GM21423 (cell line): ENCODE data around the gene GATA5.

Source experiments
- ATAC-seq: cut with Tn5 transposase; IDR thresholded peaks from one replicate; pipeline ENCODE4 v1.9.1; 2021; ENCODE audit warnings: mild to moderate bottlenecking, moderate library complexity; ENCODE audit not compliant: unreplicated experiment

Gene GATA5

DNA sequence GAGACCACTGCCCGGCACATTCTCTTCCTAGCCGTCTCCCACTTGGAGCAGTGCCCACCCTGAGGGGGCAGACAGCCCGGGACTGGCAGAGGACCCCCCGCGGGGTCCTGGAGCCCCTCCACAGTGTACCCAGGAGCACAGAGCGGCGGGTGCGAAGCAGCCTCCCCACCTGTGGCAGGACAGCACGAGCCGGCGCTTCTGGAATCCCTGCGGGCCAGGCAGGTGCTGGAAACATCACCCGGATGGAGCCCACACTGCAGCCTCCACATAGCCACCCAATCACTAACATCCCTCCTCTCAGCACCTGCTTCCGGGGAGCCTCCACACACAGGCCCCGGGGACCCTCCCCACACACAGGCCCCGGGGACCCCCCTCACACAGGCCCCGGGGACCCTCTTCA lies 18.7 kb downstream of the GATA5 start:
- no peak for ATAC-seq

DNA sequence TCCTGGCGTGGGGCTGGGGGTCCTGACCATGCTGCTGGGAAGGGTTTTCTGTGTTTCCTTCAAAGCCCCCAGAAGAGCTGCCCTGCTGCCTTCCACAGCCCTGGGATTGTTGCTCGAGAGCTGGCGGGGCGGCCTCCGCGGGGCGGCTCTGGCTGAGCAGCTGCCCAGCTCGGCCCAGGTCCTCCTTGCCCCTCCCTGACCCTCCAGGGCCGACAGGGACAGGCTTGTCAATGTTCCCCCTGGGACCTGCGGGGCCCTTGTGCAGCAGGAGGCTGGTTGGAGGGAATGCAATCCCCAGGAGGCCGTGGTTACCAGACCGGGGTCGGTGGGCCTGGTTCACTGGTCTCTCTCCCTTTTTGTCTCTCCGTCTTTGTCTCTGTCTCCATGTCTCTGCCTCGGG lies 19.9 kb downstream of the GATA5 start:
- ATAC-seq: no peak

DNA sequence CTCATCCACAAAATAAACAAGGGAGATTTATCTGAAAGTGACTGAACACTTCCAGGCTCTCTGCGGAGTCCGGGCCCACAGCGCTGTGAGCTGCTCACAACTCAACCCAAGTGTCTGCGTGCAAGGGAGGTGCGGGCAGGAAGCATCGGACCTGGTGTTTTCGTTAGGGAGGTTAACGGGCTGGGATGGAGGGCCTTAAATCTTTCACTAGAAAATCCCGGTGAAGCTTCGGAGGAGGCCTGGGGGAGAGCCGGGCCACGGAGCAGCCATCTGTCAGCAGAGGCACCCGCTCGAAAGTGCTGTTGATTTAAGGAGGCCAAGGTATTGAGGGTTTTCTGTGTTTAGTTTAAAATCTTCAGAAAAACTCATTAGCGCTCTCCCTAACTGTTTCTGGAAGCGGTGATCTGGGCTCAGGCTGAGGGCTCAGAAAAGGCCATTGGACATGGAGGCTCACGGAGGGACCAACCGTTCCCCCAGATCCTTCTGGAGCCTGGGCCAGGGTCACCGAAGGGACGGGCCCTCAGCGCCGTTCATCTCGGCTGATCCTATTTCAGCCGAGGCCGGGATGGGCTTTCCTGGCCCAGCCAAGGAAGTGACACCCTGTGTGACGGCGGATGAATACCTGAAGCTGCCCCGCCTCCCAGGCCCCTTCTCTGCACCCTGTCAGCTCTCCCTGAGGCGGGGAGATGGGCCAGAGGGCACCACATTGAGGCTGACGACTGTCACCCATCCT lies 20.7 kb downstream of the GATA5 start:
- ATAC-seq: no peak

DNA sequence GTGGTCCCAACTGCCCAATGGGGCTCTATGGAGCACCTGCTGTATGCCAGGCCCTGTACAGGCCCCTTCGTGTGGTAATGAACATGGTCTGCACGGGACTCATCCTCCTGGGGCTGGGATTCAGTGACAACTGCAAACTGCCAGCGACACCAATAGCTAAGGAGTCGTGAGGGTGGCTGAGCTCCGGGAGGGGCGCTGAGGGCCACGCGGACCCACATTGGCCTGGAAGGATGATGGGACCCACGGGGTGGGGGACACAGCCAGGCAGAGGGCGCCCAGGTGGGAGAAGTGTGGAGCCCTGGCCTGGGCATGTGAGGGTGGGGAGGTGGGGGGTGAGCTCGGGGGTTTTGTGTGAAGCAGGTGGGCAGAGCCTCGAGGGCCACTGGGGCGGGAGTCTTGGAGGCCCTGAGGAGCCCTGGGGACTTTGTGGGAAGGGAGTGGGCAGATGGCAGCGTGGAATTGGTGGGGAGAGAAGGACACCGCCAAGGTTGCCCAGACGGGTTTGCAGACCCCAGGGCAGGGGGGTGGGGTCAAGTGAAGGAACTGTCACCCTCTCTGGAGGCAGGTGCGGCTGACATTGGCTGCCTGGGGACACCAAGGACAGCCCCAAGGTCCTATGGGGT lies 22.5 kb downstream of the GATA5 start:
- no peak for ATAC-seq

DNA sequence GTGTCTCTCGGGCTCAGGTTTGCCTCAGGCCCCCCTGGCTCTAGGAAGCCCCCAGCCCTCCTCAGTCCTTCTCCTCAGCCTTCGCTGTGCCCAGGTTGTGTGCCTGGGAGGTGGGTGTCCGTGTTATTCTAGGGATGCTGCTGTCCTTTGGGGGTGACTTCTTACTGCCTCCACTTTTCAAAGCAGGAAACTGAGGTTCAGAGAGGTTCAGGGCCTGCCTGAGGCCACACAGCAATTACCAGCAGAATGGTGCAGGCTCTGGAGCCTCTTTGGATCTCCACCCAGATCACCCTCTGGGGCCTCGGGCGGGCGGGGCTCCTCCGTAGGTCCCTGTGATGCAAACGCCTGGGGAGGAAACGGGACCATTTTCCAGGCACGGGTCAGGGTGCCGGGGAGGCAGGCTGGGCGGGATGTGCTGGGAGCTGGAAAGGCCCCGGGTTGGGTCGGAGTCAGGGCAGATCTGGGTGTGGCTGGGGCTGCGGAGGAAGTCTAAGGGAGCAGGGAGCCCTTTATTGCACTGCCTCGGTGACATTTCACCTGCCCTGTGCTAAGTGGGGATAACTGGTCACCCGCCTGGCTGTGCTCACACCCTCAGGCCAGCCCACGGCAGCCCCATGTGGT lies 23.2 kb downstream of the GATA5 start:
- no peak for ATAC-seq

DNA sequence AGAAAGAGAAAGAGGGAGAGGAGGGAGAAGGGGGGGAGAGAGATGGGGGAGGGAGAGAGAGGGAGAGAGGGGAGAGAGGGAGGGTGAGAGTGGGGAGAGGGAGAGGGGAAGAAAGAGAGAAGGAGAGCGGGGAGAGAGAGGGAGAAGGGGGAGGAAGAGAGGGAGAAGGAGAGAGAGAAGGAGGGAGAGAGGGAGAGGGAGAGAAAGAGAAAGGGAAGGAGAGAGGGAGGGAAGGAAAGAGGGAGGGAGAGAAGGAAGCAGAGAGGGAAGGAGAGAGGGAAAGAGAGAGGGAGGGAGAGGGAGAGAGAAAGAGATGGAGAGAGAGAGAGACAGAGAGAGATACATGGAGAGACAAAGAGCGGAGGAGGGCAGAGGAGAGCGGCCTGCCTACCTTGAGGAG lies 23.8 kb downstream of the GATA5 start:
- ATAC-seq: no peak

DNA sequence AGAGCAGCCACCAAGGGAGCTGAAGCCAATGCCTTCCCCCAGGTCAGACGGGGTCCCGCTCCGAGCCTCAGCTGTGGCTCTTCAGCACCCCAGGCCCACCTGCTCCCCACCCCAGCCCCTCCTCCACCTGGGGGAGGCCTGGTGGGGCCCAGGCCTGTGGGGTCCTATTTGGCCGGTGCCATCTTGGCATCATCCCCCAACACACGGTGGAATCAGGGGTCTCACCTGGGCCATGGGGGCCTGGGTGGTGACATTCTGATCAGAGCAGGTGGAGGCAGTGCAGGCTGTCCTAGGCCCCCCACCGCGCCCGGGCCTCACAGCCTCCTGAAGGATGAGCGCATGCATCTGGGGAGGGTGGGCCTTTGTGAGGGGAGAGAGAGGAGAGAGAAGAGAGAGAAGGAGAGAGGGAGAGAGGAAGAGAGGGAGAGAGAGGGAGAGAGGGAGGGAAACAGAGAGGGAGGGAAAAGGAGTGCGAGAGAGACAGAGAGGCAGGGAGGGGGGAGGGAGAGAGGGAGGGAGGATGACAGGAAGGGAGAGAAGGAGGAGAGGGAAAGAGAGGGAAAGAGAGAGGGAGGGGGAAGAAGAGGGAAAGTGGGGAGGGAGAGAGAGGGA lies 24.5 kb downstream of the GATA5 start:
- no peak for ATAC-seq

DNA sequence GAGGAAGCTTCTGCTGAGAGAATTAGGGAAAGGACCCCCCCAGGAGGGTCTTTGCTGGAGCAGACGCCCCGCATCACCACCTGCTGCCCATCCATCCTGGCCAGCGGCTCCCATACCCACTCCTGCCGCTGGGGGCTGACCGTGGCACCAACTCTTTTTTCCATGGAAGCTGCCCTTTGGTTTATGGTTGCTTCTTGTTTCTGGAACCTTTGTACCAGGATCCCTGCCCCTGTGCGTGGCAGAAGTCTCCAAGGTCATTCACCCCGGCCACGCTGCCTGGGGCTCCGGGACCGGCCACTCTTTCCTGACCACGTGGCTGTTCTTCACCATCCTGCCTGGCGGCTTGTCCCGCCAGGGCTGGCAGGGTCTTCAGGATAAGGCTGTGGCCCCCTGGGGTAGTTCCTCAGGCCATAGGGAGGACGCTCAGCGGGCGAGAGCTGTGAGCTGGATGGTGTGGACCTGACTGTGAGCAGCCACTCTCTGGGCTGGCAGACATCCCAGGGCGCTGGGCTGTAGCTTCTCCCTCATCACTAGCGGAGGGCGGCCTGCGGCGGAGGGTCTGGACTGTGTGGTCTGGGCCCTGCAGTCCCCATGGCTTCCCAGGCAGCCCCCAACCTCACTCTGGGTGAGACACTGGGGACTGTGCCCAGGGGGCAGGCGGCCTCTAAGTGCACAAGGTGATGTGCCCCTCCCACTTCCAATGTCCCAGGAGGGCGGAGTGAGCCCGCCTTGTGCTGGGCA lies 25.7 kb downstream of the GATA5 start:
- ATAC-seq: no peak

DNA sequence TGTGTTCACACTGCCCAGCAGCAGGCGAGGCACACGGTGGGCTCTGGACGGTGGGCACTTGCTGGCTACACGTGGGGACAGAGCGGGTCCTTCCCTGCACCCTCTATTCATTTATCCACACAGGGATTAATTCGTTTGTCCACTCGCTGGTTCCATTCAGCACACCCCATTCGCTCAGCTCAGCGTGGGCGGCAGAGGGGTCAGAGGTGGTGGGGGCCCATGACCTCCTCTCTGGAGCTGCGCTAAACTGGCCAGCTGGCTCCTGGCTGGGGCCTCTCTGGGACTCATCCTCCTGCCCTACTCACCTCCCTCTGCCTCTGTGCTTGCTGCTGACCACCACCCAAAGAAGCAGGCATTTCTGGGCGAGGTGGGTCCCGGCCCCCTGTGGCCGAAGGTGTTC lies 27.0 kb downstream of the GATA5 start:
- no peak for ATAC-seq

DNA sequence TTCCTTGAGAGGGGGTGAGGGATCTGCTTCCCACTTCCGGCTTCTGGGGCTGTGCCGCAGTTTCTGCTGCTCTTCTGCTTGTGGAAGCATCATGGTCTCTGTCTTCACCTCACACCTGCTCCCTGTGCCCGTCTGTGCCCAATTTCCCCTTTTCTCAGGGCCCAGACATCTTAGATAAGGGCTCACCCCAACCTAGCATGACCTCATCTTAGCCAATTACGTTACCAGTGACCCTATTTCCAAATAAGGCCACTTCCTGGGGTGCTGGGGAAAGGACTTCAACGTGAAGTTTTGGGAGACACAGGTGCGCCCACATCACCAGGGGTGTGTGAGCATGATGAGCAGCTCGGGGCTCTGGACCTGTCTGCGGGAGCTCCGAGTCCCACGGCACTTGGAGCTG lies 27.8 kb downstream of the GATA5 start:
- ATAC-seq: no peak

DNA sequence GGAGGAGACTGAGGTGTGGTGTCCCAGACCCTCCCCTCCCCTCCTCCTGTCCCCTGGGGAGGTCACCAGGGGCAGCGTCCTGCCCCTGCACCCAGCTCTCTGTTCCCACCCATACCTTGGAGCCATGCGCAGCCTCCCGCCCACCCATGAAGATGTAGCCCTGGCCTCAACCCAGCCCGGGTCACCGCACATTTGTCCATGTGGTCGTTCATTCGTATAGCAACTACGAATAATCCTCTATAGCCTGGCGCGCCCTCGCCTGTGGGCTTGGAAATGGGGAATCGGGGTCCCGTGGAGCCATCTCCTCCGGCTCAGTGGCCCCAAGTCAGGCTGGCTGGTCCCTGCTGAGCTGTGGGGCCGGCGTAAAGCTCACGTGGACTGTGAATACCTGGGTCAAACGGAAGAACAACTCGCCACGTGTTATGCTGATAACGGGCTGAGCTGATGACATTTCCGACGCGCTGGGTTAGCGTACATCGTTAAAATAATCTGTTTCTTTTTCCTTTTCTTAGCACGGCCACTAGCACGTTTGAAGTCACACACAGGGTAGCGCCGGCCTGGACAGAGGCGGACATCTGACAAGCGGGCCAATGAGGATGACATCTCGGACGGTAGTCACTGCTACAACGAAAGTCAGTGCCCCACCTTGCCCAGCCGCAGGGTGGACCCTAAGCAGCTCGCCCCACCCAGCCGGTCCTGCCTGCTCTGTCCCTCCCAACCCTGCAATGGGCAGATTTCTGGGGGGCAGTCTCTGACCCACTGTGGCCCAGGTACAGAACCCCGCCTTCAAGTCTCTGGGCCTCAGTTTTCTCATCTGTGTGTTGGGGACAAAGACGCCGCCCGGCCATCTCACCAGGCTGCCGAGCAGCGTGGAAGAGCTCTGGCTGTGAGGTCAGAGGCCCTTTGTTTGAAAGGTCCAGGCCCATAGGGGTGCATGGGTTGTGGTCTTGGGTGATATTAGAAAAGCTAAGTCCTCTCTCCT lies 28.6 kb downstream of the GATA5 start:
- ATAC-seq: no peak

DNA sequence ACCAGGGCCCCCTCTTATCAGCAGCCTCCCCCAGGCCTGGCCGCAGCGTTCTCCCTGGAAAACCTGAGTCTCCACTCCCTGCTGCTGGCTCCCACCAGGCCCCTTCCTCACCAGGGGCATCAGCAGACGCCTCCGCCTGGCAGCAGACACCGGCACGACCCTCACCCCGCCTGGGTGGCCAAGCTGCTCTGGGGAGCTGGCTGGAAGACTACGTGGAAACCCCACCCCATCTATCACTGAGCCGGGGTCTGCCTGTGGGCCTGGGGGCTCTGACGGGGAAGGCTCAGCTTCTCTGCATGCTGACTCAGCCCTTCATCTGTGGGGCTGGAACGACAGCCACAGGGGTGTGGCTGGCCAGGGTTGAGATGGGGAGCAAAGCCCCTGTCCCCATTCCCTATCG lies 29.3 kb downstream of the GATA5 start:
- no peak for ATAC-seq

DNA sequence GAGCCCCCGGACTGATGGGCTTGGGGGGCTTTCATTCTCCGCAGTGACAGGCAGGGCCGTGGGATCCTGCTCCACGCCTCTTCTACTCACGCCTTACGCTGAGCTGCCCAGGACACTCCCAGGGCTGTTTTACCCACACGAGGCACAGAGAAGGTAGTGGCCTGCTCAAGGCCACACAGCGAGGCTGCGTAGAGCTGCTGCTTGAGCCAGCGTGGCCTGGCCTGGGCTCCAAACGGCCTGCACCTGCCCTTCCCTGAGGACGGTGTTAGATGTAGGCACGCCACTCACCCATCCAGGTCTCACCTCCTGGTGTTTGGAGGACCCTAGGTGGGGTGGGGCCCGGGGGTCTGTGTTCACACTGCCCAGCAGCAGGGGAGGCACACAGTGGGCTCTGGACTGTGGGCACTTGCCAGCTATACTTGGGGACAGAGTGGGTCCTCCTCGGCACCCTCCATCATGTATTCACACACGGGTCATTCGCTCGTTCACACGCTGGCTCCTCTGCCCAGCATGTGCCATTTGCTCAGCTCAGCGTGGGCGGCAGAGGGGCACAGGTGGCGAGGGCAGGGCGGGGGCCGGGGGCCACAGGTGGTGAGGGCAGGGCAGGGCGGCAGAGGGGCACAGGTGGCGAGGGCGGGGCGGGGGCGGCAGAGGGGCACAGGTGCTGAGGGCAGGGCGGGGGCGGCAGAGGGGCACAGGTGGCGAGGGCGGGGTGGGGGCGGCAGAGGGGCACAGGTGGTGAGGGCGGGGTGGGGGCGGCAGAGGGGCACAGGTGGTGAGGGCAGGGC lies 30.0 kb downstream of the GATA5 start:
- ATAC-seq: no peak

DNA sequence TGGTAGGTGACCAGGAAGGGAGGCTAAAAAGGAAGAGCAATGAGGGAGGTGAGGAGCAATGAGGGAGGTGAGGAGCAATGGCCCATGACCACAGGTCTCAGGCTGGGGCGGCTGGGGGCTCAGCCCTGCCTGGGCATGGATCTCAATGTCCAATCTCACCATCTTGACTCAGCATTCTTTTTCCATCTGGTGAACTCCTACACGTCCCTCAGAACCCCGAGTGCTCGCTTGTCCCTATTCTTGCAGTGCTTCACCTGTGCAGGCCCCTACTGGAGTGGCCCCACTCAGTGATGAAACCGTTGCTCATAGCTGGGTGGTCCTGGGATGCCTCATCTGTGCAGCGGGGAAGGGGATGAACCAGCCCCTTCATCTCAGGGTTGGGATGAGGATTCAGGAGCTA lies 31.5 kb downstream of the GATA5 start:
- no peak for ATAC-seq

DNA sequence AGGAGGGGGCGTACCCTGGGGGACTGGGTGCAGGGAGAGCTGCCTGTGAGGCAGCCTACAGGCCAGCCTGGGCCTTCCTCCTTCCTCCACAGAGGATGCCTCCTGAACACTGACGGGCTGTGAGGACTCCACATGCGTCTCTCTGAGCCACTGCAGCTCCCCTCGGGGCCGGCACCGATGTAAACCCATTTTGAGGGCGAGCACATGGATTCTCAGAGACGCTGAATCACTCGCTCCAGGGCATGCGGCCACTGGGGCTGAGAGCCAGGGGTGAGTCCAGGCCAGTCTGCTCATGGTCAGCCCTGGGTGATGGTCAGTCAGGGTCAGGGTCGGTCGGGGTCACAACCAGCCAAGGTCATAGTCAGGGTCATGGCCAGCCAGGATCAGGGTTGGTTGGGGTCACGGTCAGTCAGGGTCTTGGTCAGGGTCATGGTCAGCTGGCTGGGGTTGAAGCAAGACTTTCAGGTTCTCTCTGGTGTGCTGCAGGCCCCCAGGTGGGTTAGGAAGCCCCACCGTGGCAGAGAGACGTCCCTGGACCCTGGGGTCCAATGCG lies 33.7 kb downstream of the GATA5 start:
- no peak for ATAC-seq

DNA sequence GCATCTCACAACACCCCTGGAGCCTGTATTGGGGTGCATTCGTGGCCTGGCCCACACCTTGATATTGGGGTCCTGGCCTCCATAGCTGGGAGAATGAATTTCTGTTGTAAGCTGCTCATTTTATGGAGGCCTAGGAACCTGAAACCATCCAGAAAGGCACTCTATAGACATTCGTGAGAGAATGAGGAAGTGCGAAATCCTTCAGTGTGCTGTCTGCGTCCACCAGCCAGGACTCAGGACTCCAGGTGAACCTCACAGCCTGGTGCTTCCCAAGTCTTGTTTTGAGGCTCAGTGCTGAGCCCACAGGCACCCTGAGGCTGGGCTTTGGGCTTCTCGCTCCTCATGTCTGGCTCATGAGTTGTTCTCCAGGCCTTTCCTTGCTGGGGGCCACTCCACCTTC lies 36.6 kb downstream of the GATA5 start:
- ATAC-seq: no peak

DNA sequence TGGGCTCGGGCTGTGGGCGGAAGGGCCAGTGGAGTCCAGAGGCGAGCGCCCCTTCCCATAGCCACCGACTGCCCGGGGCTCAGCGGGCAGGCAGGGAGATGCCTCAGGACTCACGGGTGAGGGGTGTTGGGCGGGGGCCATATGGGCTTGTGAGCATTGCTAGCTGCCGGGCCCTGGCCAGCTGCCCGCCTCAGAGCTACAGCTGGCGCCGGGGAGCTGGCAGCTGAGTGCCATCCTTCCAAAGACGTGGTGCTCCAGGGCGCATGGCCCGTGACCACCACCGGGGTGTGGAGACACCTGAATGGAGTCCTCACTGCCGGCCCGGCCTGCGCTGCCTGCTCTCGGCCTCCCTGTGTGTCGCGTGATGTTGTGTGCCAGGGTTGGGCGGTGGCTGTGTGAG lies 37.9 kb downstream of the GATA5 start:
- ATAC-seq: no peak

DNA sequence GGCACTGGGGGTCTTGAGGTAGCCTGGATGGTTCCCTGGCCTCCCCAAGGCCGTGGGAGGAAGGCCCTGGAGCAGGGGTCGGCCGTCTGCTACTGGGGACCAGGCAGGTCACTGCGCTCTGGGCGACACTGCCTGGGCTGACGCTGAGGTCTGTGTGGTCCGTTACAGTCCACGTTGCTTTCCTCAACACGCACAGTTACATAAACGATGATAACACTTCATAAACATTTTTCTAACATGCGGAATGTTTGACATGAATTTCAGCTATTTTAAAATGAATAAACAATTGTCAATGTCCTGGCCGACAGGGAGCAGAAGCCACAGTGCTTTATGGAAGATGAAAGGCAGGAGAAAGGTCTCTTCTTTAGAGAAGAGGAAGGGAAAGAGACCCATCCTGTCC lies 38.3 kb downstream of the GATA5 start:
- ATAC-seq: no peak

DNA sequence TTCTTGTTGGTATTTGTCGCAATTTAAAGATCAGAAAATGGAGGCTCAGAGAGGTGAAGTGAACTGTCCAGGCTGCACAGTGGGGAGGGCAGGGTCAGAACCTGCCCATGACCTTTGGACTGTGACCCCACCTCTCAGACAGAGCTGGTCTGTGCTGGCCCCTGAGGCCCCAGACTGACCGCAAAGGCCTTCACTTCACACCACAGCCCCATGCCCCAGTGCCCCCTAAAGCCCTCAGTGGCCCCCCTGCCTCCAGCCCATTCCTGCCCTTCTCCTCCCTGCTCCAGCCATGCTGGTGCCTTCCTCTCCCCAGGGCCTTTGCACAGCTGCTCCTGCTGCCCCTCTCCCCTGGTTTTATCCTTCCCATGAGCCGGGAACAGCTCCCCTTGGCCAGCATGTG lies 39.1 kb downstream of the GATA5 start:
- no peak for ATAC-seq
